GM12801 (cell line): Measurements from ENCODE around the gene SLC13A4.

Experiments
- CTCF ChIP-seq: IDR thresholded peaks from one replicate; pipeline ENCODE4 v1.5.1; 2011; ENCODE audit warnings: control low read depth; ENCODE audit not compliant: insufficient read length; ENCODE audit errors: extremely low read depth

Gene SLC13A4

GRCh38 chr7:135758531-135758932, 30.5 kb upstream of the SLC13A4 start:
- no peak for TF ChIP-seq CTCF

GRCh38 chr7:135757719-135758411, 29.9 kb upstream of the SLC13A4 start:
- no peak for TF ChIP-seq CTCF

- no peak for TF ChIP-seq CTCF
These were observed 28.2 kb upstream of the SLC13A4 start for GRCh38 chr7:135756191-135756590.

DNA sequence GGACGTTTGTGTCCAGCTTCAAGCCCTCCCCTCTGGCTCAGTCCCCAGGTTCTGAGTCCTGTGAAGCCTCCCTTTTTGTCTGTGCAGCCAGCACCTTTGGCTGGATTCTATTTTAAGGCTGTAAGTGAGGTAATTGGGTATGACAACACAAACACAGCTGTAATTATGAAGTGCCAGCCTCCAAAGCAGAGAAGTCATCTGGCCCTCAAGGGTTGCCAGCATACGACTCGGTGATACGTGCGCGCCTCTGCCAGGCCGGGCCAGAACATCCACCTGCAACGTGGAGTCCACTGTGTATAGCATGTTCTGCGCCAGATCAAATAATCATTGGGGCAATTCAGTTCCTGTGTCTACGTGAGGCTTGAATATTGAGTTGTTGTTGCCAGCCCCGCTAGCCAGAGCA, 27.4 kb upstream of the SLC13A4 start:
- TF ChIP-seq CTCF: no peak

DNA sequence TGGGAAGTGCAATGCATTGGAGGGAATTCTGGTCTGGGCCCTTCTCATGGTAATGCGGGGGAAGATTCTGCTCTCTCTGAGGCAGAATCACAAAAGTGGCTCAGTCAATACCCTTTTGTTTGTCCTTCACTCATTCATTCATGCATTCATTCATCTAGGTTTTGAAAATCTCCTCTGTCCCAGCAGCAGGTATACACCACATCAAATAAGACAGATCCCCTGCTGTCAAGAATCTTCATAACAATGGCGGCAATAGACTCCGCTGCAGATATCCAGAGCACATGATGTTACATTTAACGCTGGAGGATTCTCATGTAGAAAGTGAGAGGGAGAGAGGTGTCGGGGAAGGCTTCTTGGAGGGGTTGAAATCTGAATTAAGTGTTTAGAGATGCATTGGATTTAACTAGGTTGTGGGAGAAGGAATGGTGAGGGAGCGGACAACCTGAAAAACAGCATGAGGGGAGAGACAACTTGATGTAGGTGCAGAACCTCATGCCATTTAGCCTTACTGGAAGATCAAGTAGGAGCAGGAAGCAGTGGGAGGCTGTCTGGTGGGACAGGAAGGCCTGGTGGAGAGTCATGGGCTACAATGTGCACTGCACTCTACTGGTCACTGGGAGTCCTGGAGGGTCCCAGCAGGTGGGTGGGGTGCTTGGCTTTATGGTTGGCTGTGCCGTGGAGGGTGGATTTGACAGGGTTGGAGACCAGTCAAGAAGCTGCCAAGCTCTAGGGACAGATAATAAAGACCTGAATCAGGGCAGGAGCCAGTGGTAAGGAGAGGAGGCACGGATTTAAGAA, 25.8 kb upstream of the SLC13A4 start:
- TF ChIP-seq CTCF: no peak

GRCh38 chr7:135748770-135749169, 20.8 kb upstream of the SLC13A4 start, which contains the start of gene FAM180A:
Gene FAM180A (minus strand): TSS chr7:135748813. CDS start chr7:135748580, 233 bp downstream.
- no peak for TF ChIP-seq CTCF

DNA sequence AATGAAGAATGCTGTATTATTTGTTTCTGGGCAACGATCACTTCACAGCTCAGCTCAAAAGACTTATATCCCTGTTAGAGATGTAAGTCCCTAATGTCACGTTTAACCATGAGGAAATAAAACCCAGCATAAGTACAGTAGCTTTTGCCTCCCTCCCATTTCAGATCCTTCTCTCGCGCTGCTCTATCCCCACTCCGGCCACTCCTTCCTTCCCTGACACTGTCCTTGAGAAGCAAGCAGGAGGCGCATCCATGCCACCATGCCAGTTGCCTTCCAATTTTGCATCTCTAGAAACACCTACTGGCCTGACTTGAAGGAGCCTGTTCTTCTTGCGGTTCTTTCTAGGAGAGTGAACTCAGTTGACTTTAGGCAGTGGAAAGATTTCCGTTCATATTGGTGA, 19.4 kb upstream of the SLC13A4 start:
- TF ChIP-seq CTCF: no peak
